HepG2 (cell line): Measurements from ENCODE around the gene SGK1. TPM values are rescaled to one million over a fixed set of nuclear protein-coding genes. Genes with fewer than 3 reads are reported as not detected.
A peak's percentile ranks its signal among the peaks of the same experiment; 100 is the strongest.

Experiments used
- ATAC-seq: fragments of 200-7000 bp; cut with Tn5 transposase; 3 replicates; pipeline ENCODE4 v1.9.1; 2020; ENCODE audit warnings: mild to moderate bottlenecking, moderate library complexity
- BruUV-seq: library from RNA; stranded (reverse); fragments of 400-500 nt; replicated peaks from 2 replicates; lab custom pipeline; 2021; lab: Mats Ljungman, UMichigan
- CTCF ChIA-PET: fragments of 300-600 bp; formaldehyde crosslinking; extraction: SDS; loops from one replicate; lab custom pipeline; 2021; ENCODE audit warnings: low total read pairs, inconsistent platforms, low intra/inter-chr PET ratio; lab: Yijun Ruan, JAX
- POLR2A ChIA-PET: fragments of 350-600 bp; sonication (Branson Sonifier 250); formaldehyde crosslinking; loops from one replicate; lab custom pipeline; 2020; ENCODE audit warnings: antibody characterized with exemption, inconsistent platforms; lab: Yijun Ruan, JAX
- DNase-seq: peaks from one replicate; pipeline ENCODE4 v3.0.0-alpha.2; 2015; ENCODE audit warnings: low spot score
- FAIRE-seq: peaks from 3 replicates; lab custom pipeline; 2011; peaks lifted over from hg19 to GRCh38; lab: Jason Lieb, UNC
- H2AFZ ChIP-seq: one replicate; pipeline ENCODE4 v1.6.1; 2011; ENCODE audit warnings: low read length, inconsistent platforms
- H3K27ac ChIP-seq: fragments of 300-600 bp; 3 replicates; pipeline ENCODE4 v1.8.0; 2011; ENCODE audit warnings: mixed run types, mild to moderate bottlenecking, mixed read lengths, low read length, inconsistent platforms; ENCODE audit not compliant: insufficient read depth; ENCODE audit errors: extremely low read length
- H3K27me3 ChIP-seq, 2 experiments: fragments of 200-600 bp in 1 of 2; 2 replicates in 1 of 2; 3 replicates in 1 of 2; pipeline versions ENCODE4 v1.6.0 to v1.8.0; 2011; ENCODE audit warnings: low read length in 2 of 2, mild to moderate bottlenecking in 2 of 2, moderate library complexity in 2 of 2, inconsistent platforms in 1 of 2; ENCODE audit not compliant: insufficient read depth in 2 of 2, control insufficient read depth in 1 of 2
- H3K36me3 ChIP-seq, 2 experiments: fragments of 200-600 bp in 1 of 2; replicated peaks in 1 of 2; 2 replicates in 1 of 2; 3 replicates in 1 of 2; pipeline versions ENCODE4 v1.5.1 to v1.8.0; 2011; ENCODE audit warnings: low read length in 2 of 2, inconsistent platforms in 1 of 2; ENCODE audit not compliant: insufficient read depth in 2 of 2, control insufficient read depth in 1 of 2
- H3K4me1 ChIP-seq: 2 replicates; pipeline ENCODE4 v1.5.1; 2012; ENCODE audit warnings: low read length, inconsistent platforms; ENCODE audit not compliant: insufficient read depth
- H3K4me2 ChIP-seq: 2 replicates; pipeline ENCODE4 v1.6.0; 2011; ENCODE audit warnings: low read depth, low read length, inconsistent platforms
- H3K4me3 ChIP-seq, 3 experiments: fragments of 200-600 bp in 1 of 3; sonication (generic), shearing (Covaris generic) in 1 of 3; replicated peaks in 1 of 3; 2 replicates each; pipeline ENCODE4 v1.5.1; 2011 to 2016; ENCODE audit warnings: low read length in 3 of 3, inconsistent platforms in 2 of 3, low read depth in 2 of 3, mild to moderate bottlenecking in 2 of 3, control low read depth in 1 of 3, mixed read lengths in 1 of 3; ENCODE audit not compliant: insufficient read depth in 1 of 3
- H3K79me2 ChIP-seq: one replicate; pipeline ENCODE4 v1.6.1; 2011; ENCODE audit warnings: low read length, inconsistent platforms; ENCODE audit not compliant: insufficient read depth
- H3K9ac ChIP-seq: 2 replicates; pipeline ENCODE4 v1.6.0; 2011; ENCODE audit warnings: mild to moderate bottlenecking, low read depth, low read length, inconsistent platforms; ENCODE audit not compliant: insufficient read depth
- H3K9me3 ChIP-seq: 2 replicates; pipeline ENCODE4 v1.5.1; 2012; ENCODE audit warnings: mild to moderate bottlenecking, low read length
- H4K20me1 ChIP-seq: 2 replicates; pipeline ENCODE4 v1.6.0; 2011; ENCODE audit warnings: inconsistent platforms, mild to moderate bottlenecking, low read length, moderate library complexity; ENCODE audit not compliant: insufficient read depth
- CREM ChIP-seq, 2 experiments: sonication (generic) in 1 of 2; formaldehyde crosslinking in 1 of 2; IDR thresholded peaks; 2 replicates each; pipeline versions ENCODE4 v1.4.0 to v1.6.1; 2016 to 2020; ENCODE audit warnings: antibody characterized with exemption in 1 of 2, mild to moderate bottlenecking in 1 of 2, missing genetic modification reagents in 1 of 2
- HNRNPK ChIP-seq: fragments of 200-400 bp; formaldehyde crosslinking; IDR thresholded peaks from 2 replicates; pipeline ENCODE4 v1.6.1; 2018; ENCODE audit warnings: low read length, low read depth, moderate library complexity, mild to moderate bottlenecking; ENCODE audit not compliant: poor library complexity, severe bottlenecking
- MAFK ChIP-seq, 2 experiments: IDR thresholded peaks in 1 of 2; conservative IDR thresholded peaks in 1 of 2; 2 replicates each; pipeline ENCODE4 v1.6.1; 2011; ENCODE audit warnings: improper control_type of control experiment in 2 of 2, low read length in 2 of 2
- REPIN1 ChIP-seq: sonication (generic); formaldehyde crosslinking; IDR thresholded peaks from 2 replicates; pipeline ENCODE4 v1.8.0; 2022; ENCODE audit warnings: missing genetic modification reagents, low read depth, mild to moderate bottlenecking, borderline replicate concordance
- SP140L ChIP-seq: sonication (generic); formaldehyde crosslinking; IDR thresholded peaks from 2 replicates; pipeline ENCODE4 v1.4.0; 2020; ENCODE audit warnings: missing genetic modification reagents, borderline replicate concordance
- TBX3 ChIP-seq: fragments of 450-650 bp; IDR thresholded peaks from 2 replicates; pipeline ENCODE4 v1.6.1; 2017; ENCODE audit warnings: antibody characterized with exemption, mild to moderate bottlenecking, inconsistent platforms, borderline replicate concordance
- XBP1 ChIP-seq: sonication (generic); formaldehyde crosslinking; IDR thresholded peaks from 2 replicates; pipeline ENCODE4 v1.5.0; 2020; ENCODE audit warnings: missing genetic modification reagents
- ZNF383 ChIP-seq: sonication (generic); formaldehyde crosslinking; IDR thresholded peaks from 2 replicates; pipeline ENCODE4 v1.4.0; 2020; ENCODE audit warnings: missing genetic modification reagents, mild to moderate bottlenecking, borderline replicate concordance
- ZNF629 ChIP-seq: sonication (generic); formaldehyde crosslinking; conservative IDR thresholded peaks from 2 replicates; pipeline ENCODE4 v1.5.0; 2020; ENCODE audit warnings: missing genetic modification reagents
- WGBS: methylation state at CpG from one replicate; pipeline ENCODE4 v1.1.6; 2017; ENCODE audit warnings: low lambda C conversion rate; 5-methylcytosine and 5-hydroxymethylcytosine counted together
- in situ Hi-C: cut with HindIII; loops from 2 replicates; pipeline ENCODE4 v1.10.0; 2017; ENCODE audit warnings: low pct_unique_long_range_greater_than_20kb; ENCODE audit not compliant: extremely low pct_ligation_motif_present
- intact Hi-C: fragments of 100-400 bp; cut with micrococcal nuclease; formaldehyde crosslinking; loops from one replicate; pipeline ENCODE4 v1.10.0; 2022; ENCODE audit not compliant: unreplicated experiment
- polyA plus RNA-seq, 8 experiments: library from polyadenylated mRNA; depleted of rRNA in 3 of 8; stranded (reverse) in 7 of 8; unstranded in 1 of 8; fragments of >200 nt; fragmentation: Illumina TruSeq in 4 of 8; extraction: Trizol in 4 of 8; gene quantifications; 2 replicates each; pipeline versions ENCODE4 v1.2.1 to v1.2.3, GENCODE V29; 2011 to 2016; ENCODE audit warnings: low read depth in 4 of 8, missing spikeins in 1 of 8, mixed read lengths in 1 of 8; ENCODE audit not compliant: insufficient read depth in 1 of 8
- total RNA-seq, 5 experiments: library from RNA; depleted of rRNA; stranded (reverse); fragments of >200 nt; fragmentation: Illumina TruSeq; extraction: Trizol; gene quantifications; 2 replicates each; pipeline ENCODE4 v1.2.3, GENCODE V29; 2016; ENCODE audit warnings: low read depth in 1 of 5
- TF ChIP-seq, protein P1 (sequence below): fragments of 450-650 bp; IDR thresholded peaks from 2 replicates; pipeline ENCODE4 v1.6.1; 2017; ENCODE audit warnings: mild to moderate bottlenecking
- TF ChIP-seq, protein P2 (sequence below): sonication (generic); formaldehyde crosslinking; IDR thresholded peaks from 2 replicates; pipeline ENCODE4 v1.8.1; 2023; ENCODE audit warnings: missing genetic modification reagents, mild to moderate bottlenecking, borderline replicate concordance

The SGK1 gene
- total and polyA plus RNA-seq, 2 of the 13 experiments (the other 11 are each of a cell fraction or from before 2014, with no cell fraction given) = 56.1 to 56.2 TPM

DNA sequence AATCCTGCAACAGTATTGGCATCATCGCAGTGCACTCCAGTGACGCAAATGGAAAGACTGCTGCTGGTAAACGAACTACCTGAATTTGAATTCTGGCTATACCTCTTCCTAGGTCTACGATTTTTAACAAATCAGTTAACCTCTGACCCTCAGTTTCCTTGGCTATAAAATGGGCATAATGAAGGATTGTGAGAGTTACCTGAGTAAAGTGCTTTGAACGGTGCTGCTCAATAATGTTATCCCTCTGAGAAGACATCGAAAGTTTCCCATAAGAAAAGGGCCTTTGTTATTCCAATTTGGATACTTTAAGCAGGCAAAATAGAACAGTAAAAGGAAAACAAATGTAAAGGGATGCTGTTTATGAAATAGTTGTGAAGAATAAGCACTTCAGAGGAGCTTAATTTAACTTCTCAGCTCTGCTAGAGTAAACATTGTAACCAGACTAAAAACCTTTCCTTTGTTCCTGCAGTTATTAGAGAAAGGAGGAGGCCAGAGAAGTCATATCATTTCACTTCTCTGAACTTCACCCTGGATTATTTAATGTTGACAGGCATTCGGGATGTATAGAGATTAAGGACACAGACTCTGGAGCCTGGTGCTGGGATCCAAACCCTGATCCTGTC lies 5.8 kb downstream of the SGK1 start:
- Histone ChIP-seq H3K9me3 (no peaks in the 10 kb centered on the region), H3K36me3 (no peaks in the 10 kb centered on the region), H3K4me1 (no peaks in the 10 kb centered on the region), H3K79me2 (no peaks in the 10 kb centered on the region), H3K9ac (no peak overlapping the region), H3K27ac (no peak overlapping the region), H2AFZ (no peak overlapping the region), H3K4me2 (no peak overlapping the region), H4K20me1 (no peaks in the 10 kb centered on the region), H3K27me3 (peaks cover 2 to 16% of the 10 kb centered on the region in 2 experiments; a peak in 4 of 5 replicates), H3K4me3 (no peak overlapping the region)
- FAIRE-seq = no peak
- CTCF ChIA-PET = no interaction called here
- no peak for DNase-seq
- intact Hi-C loops = no loop called here
- BruUV-seq = no TSS peak
- 43% methylated on average over 7 of the region's 7 CpGs for WGBS
- in situ Hi-C loops = no loop called here
- TF ChIP-seq ZNF629 (CRISPR knock-in tag) (peak; percentile 27; the same call in 1 of the 2 replicates), HNRNPK (no peak), XBP1 (CRISPR knock-in tag) (no peak)
- POLR2A ChIA-PET = no interaction called here
- no peak for ATAC-seq

DNA sequence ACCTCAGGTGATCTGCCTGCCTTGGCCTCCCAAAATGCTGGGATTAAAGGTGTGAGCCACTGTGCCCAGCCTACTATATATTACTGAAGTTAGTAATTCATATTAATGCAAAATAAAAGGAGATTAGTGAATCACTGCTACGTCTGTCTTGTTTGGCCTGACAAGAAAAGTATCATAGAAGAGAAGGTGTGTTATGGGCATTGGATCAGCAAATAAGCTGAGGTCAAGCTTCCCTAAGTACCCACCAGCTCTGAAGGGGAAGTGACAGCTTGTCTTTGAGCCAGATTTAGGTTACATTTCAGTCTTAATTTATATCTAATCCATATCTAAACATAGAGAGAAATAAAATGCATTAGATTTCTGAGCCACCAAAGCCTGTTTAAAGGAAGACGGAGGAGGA lies 7.1 kb downstream of the SGK1 start:
- Histone ChIP-seq H3K4me3 (no peak overlapping the region), H2AFZ (no peak overlapping the region), H3K9me3 (no peaks in the 10 kb centered on the region), H3K27me3 (peaks cover 0 to 10% of the 10 kb centered on the region in 2 experiments; a peak in 3 of 5 replicates), H3K36me3 (no peaks in the 10 kb centered on the region), H3K79me2 (no peaks in the 10 kb centered on the region), H3K4me2 (no peak overlapping the region), H4K20me1 (no peaks in the 10 kb centered on the region), H3K27ac (no peak overlapping the region), H3K9ac (no peak overlapping the region), H3K4me1 (no peaks in the 10 kb centered on the region)
- ChIA-PET POLR2A (no interaction called here), CTCF (no interaction called here)
- no peak for ATAC-seq
- TF ChIP-seq SP140L (CRISPR knock-in tag) (no peak), TBX3 (no peak), CREM (IDR thresholded peaks at IDR 0.05) (no peak), CREM (CRISPR knock-in tag; IDR thresholded peaks at IDR 0.05) (no peak), ZNF383 (CRISPR knock-in tag) (no peak), MAFK (conservative IDR thresholded peaks at IDR 0.05 in 1 of 2, IDR thresholded peaks at IDR 0.05 in 1 of 2; ENCODE audit: low read length in 2 of 2) (no peak), REPIN1 (no peak)
- TF ChIP-seq, protein P1, sequence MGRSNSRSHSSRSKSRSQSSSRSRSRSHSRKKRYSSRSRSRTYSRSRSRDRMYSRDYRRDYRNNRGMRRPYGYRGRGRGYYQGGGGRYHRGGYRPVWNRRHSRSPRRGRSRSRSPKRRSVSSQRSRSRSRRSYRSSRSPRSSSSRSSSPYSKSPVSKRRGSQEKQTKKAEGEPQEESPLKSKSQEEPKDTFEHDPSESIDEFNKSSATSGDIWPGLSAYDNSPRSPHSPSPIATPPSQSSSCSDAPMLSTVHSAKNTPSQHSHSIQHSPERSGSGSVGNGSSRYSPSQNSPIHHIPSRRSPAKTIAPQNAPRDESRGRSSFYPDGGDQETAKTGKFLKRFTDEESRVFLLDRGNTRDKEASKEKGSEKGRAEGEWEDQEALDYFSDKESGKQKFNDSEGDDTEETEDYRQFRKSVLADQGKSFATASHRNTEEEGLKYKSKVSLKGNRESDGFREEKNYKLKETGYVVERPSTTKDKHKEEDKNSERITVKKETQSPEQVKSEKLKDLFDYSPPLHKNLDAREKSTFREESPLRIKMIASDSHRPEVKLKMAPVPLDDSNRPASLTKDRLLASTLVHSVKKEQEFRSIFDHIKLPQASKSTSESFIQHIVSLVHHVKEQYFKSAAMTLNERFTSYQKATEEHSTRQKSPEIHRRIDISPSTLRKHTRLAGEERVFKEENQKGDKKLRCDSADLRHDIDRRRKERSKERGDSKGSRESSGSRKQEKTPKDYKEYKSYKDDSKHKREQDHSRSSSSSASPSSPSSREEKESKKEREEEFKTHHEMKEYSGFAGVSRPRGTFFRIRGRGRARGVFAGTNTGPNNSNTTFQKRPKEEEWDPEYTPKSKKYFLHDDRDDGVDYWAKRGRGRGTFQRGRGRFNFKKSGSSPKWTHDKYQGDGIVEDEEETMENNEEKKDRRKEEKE = no peak
- TF ChIP-seq, protein P2, sequence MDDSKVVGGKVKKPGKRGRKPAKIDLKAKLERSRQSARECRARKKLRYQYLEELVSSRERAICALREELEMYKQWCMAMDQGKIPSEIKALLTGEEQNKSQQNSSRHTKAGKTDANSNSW (CRISPR knock-in tag) = no peak
- intact Hi-C loops (no loop called here), in situ Hi-C loops (no loop called here)
- DNase-seq = no peak
- no peak for FAIRE-seq
- no TSS peak for BruUV-seq
- 27% methylated on average over 2 of the region's 2 CpGs for WGBS
